Psoas muscle (tissue), 8 donors: ENCODE measurements around the gene SH3TC1. TPM values are rescaled to one million over a fixed set of nuclear protein-coding genes. Genes with fewer than 3 reads are reported as not detected.
A peak's percentile ranks its signal among the peaks of the same experiment; 100 is the strongest.

Source experiments
- ATAC-seq, 4 donors: fragments of 200-7000 bp; cut with Tn5 transposase; one replicate each; pipeline ENCODE4 v1.9.1; 2020; ENCODE audit warnings: moderate library complexity in 3 of 4, mild to moderate bottlenecking in 2 of 4
- DNase-seq, 2 donors: peaks; one replicate each; pipeline ENCODE4 v3.0.0-alpha.2; 2020
- H3K27ac ChIP-seq: fragments of 200-600 bp; one replicate; pipeline ENCODE4 v1.8.0; 2022
- H3K27me3 ChIP-seq, 3 donors: fragments of 200-600 bp in 1 of 3; one replicate each; pipeline versions ENCODE4 v1.6.1 to v1.8.0; 2013 to 2022; ENCODE audit warnings: low read length in 2 of 3, mild to moderate bottlenecking in 2 of 3, moderate library complexity in 1 of 3; ENCODE audit not compliant: insufficient read depth in 3 of 3
- H3K36me3 ChIP-seq, 2 donors: fragments of 200-600 bp in 1 of 2; one replicate each; pipeline versions ENCODE4 v1.6.1 to v1.8.0; 2013 to 2022; ENCODE audit warnings: low read depth in 1 of 2, mild to moderate bottlenecking in 1 of 2, moderate library complexity in 1 of 2; ENCODE audit not compliant: insufficient read depth in 1 of 2
- H3K4me1 ChIP-seq: fragments of 200-600 bp; one replicate; pipeline ENCODE4 v1.8.0; 2022
- H3K4me3 ChIP-seq: fragments of 200-600 bp; one replicate; pipeline ENCODE4 v1.8.0; 2022; ENCODE audit warnings: mild to moderate bottlenecking
- H3K9me3 ChIP-seq: fragments of 200-600 bp; one replicate; pipeline ENCODE4 v1.8.0; 2022
- WGBS, 3 donors: extraction: QIAGEN DNeasy Blood & Tissue Kit; methylation state at CpG; one replicate each; pipeline versions ENCODE4 v1.1.6 to v1.1.7; 2013; 5-methylcytosine and 5-hydroxymethylcytosine counted together
- intact Hi-C, 2 donors: fragments of 100-400 bp; cut with DNase I; formaldehyde crosslinking; loops; one replicate each; pipeline versions ENCODE4 v1.11.0 to v1.14.2; 2022
- polyA plus RNA-seq, 3 donors: library from polyadenylated mRNA; stranded (reverse); fragments of 200-250 nt; gene quantifications; one replicate each; pipeline ENCODE4 v1.2.3, GENCODE V29; 2013
- total RNA-seq, 4 donors: library from RNA; stranded (reverse); fragmentation: NEBNext Ultra II Directional in 2 of 4; extraction: Animal tissue kit (Norgen Biotek cat#: 25700) in 2 of 4; gene quantifications; one replicate each; pipeline versions ENCODE4 v1.2.1 to v1.2.4, GENCODE V29; 2021 to 2023
- TF ChIP-seq, protein P1 (sequence below): fragments of 200-600 bp; IDR thresholded peaks from one replicate; pipeline ENCODE4 v1.8.0; 2022; ENCODE audit warnings: antibody characterized with exemption
- donor health status: healthy with polysubstance abuse.
- donor health status: DM: no; HTN: no; CAD: no; lungs with moderate emphysema.
- donor health status: Bipolar disorder and iron deficiency.
- donor health status: healthy.
- donor health status: DM: yes; HTN: yes; CAD: no.
- donor health status: DM: no; HTN: no; CAD: no.
- donor health status: DM: no; HTN: no; CAD: no.
- donor health status: DM: yes; HTN: yes; CAD: no.

SH3TC1 gene
- total and polyA plus RNA-seq, 7 donors, result 1.9 to 7.9 (median 4.7) TPM

GRCh38 chr4:8239661-8240060 is 40.6 kb downstream of the SH3TC1 start:
- intact Hi-C loops, result loop anchor here in 1 of 2 donors (5.0 kb wide), 1 partner anchor 353 kb away; the partner anchor contains the start of gene CPZ
- H3K4me3 ChIP-seq, result no peak overlapping the region
- H3K9me3 ChIP-seq, result no peaks in the 10 kb centered on the region
- DNase-seq, result peak in 1 of 2 donors; percentile 33
- H3K27me3 ChIP-seq, result no peaks in the 10 kb centered on the region
- TF ChIP-seq, protein P1, sequence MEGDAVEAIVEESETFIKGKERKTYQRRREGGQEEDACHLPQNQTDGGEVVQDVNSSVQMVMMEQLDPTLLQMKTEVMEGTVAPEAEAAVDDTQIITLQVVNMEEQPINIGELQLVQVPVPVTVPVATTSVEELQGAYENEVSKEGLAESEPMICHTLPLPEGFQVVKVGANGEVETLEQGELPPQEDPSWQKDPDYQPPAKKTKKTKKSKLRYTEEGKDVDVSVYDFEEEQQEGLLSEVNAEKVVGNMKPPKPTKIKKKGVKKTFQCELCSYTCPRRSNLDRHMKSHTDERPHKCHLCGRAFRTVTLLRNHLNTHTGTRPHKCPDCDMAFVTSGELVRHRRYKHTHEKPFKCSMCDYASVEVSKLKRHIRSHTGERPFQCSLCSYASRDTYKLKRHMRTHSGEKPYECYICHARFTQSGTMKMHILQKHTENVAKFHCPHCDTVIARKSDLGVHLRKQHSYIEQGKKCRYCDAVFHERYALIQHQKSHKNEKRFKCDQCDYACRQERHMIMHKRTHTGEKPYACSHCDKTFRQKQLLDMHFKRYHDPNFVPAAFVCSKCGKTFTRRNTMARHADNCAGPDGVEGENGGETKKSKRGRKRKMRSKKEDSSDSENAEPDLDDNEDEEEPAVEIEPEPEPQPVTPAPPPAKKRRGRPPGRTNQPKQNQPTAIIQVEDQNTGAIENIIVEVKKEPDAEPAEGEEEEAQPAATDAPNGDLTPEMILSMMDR, result no peak
- WGBS, 3 donors, result 90 to 97% (median 97%) methylated on average over 7 to 9 of the region's 9 CpGs
- ATAC-seq, result no peak
- no peak overlapping the region for H3K27ac ChIP-seq
- H3K4me1 ChIP-seq, result peaks cover 8% of the 10 kb centered on the region
- peaks cover 0 to 11% of the 10 kb centered on the region in 2 donors for H3K36me3 ChIP-seq

GRCh38 chr4:8240211-8241041 is 41.3 kb downstream of the SH3TC1 start:
- Histone ChIP-seq H3K36me3 (peaks cover 0 to 10% of the 10 kb centered on the region in 2 donors), H3K4me1 (peaks cover 8% of the 10 kb centered on the region)
- peak in 1 of 2 donors; percentile 55 for DNase-seq

GRCh38 chr4:8241211-8241779 is 42.2 kb downstream of the SH3TC1 start:
- TF ChIP-seq, protein P1, result no peak
- Histone ChIP-seq H3K9me3 (no peaks in the 10 kb centered on the region), H3K36me3 (peaks cover 0 to 4% of the 10 kb centered on the region in 2 donors), H3K27ac (no peak overlapping the region), H3K27me3 (no peaks in the 10 kb centered on the region), H3K4me1 (peaks cover 8% of the 10 kb centered on the region), H3K4me3 (no peak overlapping the region)
- intact Hi-C loops, result loop anchor here in 1 of 2 donors (5.0 kb wide), 1 partner anchor 351 kb away; the partner anchor contains the start of gene CPZ
- DNase-seq, result peak in 1 of 2 donors; percentile 15
- 88 to 92% (median 90%) methylated on average over 14 of the region's 14 CpGs for WGBS, 3 donors
- ATAC-seq, result no peak

More at GRCh38 chr4:8240211-8241041, 41.3 kb downstream of the SH3TC1 start:
- H3K27me3 ChIP-seq, result no peaks in the 10 kb centered on the region
- no peaks in the 10 kb centered on the region for H3K9me3 ChIP-seq
- no peak overlapping the region for H3K27ac ChIP-seq
- ATAC-seq, result no peak
- WGBS, 3 donors, result 72 to 79% (median 79%) methylated on average over 25 to 26 of the region's 26 CpGs
- H3K4me3 ChIP-seq, result no peak overlapping the region
- TF ChIP-seq, protein P1, result no peak
- intact Hi-C loops, result loop anchor here in 1 of 2 donors (5.0 kb wide), 1 partner anchor 352 kb away; the partner anchor contains the start of gene CPZ

DNA sequence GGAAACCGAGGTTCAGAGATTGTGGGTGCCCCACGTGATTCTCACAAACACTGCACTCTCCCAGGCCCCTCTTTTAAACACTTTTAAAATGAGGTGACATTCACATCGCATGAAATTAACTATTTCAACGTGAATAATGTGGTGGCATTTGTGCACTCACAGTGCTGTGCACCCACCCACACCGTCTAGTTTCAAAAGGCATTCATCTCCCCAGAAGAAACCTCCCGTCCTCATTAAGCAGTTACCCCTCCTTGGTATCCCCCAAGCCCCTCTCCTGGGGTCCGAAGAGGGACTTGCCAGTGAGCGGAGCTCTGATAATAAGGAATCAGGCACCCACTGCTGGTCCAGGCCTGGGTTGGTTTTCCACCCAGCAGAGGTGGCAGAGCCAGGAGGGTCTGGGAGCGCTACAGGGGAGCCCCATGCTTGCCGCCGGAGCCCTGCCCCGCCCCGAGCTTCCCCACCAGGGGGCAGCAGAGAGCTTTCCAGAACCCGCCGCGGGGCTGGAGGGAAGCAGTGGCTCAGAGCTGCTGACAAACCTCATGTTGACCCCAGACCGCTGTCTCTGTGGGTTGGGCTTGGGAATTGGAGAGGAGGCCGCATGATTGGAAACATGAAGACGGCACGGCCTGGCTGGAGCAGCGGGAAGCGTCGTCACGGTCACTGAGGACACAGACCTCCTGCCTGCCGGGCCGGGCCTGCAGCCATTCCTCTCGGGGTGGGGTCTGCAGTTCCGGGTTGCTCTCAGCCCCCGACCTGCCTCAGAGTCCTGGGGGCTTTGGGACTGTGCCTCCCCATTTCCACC is 43.0 kb downstream of the SH3TC1 start:
- Histone ChIP-seq H3K27me3 (no peaks in the 10 kb centered on the region), H3K4me1 (peaks cover 8% of the 10 kb centered on the region), H3K4me3 (no peak overlapping the region), H3K9me3 (no peaks in the 10 kb centered on the region), H3K27ac (no peak overlapping the region), H3K36me3 (no peaks in the 10 kb centered on the region)
- intact Hi-C loops, result loop anchor here (1.0 to 5.0 kb wide), 4 partner anchors 161 to 353 kb away; partner anchors contain the start of gene CPZ (in 1 of the 2)
- 17 to 19% (median 18%) methylated on average over 29 of the region's 29 CpGs for WGBS, 3 donors
- ATAC-seq (peak; percentile 90 to 94 (median 92)), DNase-seq (peak; percentile 89 to 94)
- TF ChIP-seq, protein P1, result peak; percentile 99
